HG03175 (cell line): ENCODE results near the gene CRYAA.
"Not testable (repeated sequence)": the region's sequence is repeated elsewhere in the genome, so short reads cannot be mapped to it uniquely, and the experiment has no call there.

Experiments used
- ATAC-seq: cut with Tn5 transposase; IDR thresholded peaks from one replicate; pipeline ENCODE4 v1.9.1; 2021; ENCODE audit warnings: mild to moderate bottlenecking, moderate library complexity; ENCODE audit not compliant: unreplicated experiment

The CRYAA gene

GRCh38 chr21:43168708-43169107 is at the start of gene CRYAA:
Gene CRYAA (plus strand): TSS chr21:43169008. CDS start chr21:43169100, 92 bp downstream.
- ATAC-seq: not testable (repeated sequence)

- ATAC-seq: not testable (repeated sequence)
Observed at GRCh38 chr21:43130094-43130493, 38.7 kb upstream of the CRYAA start.

- not testable (repeated sequence) for ATAC-seq
Observed at GRCh38 chr21:43134520-43134919, 34.3 kb upstream of the CRYAA start.

- not testable (repeated sequence) for ATAC-seq
Observed at GRCh38 chr21:43138944-43139343, 29.9 kb upstream of the CRYAA start.

- ATAC-seq: not testable (repeated sequence)
Observed at GRCh38 chr21:43141407-43141806, 27.4 kb upstream of the CRYAA start.

GRCh38 chr21:43146637-43147036 is 22.2 kb upstream of the CRYAA start:
- not testable (repeated sequence) for ATAC-seq

- ATAC-seq: not testable (repeated sequence)
Observed at GRCh38 chr21:43147999-43148398, 20.8 kb upstream of the CRYAA start.

GRCh38 chr21:43149344-43149743 is 19.5 kb upstream of the CRYAA start:
- ATAC-seq: not testable (repeated sequence)

- ATAC-seq: not testable (repeated sequence)
Observed at GRCh38 chr21:43153601-43154000, 15.2 kb upstream of the CRYAA start.

- ATAC-seq: not testable (repeated sequence)
Observed at GRCh38 chr21:43159279-43160175, 9.3 kb upstream of the CRYAA start.

- not testable (repeated sequence) for ATAC-seq
Observed at GRCh38 chr21:43161826-43162707, 6.7 kb upstream of the CRYAA start.

- ATAC-seq: not testable (repeated sequence)
Observed at GRCh38 chr21:43162708-43163205, 6.1 kb upstream of the CRYAA start.

GRCh38 chr21:43164823-43165222 is 4.0 kb upstream of the CRYAA start:
- not testable (repeated sequence) for ATAC-seq

- not testable (repeated sequence) for ATAC-seq
Observed at GRCh38 chr21:43165734-43166133, 3.1 kb upstream of the CRYAA start.

GRCh38 chr21:43169230-43169886 is 550 bp downstream of the CRYAA start:
- ATAC-seq: not testable (repeated sequence)

GRCh38 chr21:43169891-43170290 is 1.1 kb downstream of the CRYAA start:
- ATAC-seq: not testable (repeated sequence)

GRCh38 chr21:43172812-43173211 is 4.0 kb downstream of the CRYAA start:
- ATAC-seq: not testable (repeated sequence)

- ATAC-seq: not testable (repeated sequence)
Observed at GRCh38 chr21:43173438-43173837, 4.6 kb downstream of the CRYAA start.

- ATAC-seq: not testable (repeated sequence)
Observed at GRCh38 chr21:43173930-43174329, 5.1 kb downstream of the CRYAA start.

- ATAC-seq: not testable (repeated sequence)
Observed at GRCh38 chr21:43174998-43175397, 6.2 kb downstream of the CRYAA start.
